DOHH2 (cell line): ENCODE data around the gene SBNO2.

ENCODE experiments used
- EZH2phosphoT487 ChIP-seq: fragments of 200-600 bp; sonication (generic); IDR thresholded peaks from 2 replicates; pipeline ENCODE4 v1.6.1; 2017; ENCODE audit warnings: borderline replicate concordance, mild to moderate bottlenecking, antibody characterized with exemption, low read length, moderate library complexity, mixed read lengths
- TF ChIP-seq, protein P1 (sequence below): fragments of 200-600 bp; sonication (generic); IDR thresholded peaks from one replicate; pipeline ENCODE4 v1.5.1; 2014; ENCODE audit warnings: antibody characterized with exemption, mild to moderate bottlenecking, low read depth, low read length; ENCODE audit not compliant: poor library complexity, severe bottlenecking

DNA sequence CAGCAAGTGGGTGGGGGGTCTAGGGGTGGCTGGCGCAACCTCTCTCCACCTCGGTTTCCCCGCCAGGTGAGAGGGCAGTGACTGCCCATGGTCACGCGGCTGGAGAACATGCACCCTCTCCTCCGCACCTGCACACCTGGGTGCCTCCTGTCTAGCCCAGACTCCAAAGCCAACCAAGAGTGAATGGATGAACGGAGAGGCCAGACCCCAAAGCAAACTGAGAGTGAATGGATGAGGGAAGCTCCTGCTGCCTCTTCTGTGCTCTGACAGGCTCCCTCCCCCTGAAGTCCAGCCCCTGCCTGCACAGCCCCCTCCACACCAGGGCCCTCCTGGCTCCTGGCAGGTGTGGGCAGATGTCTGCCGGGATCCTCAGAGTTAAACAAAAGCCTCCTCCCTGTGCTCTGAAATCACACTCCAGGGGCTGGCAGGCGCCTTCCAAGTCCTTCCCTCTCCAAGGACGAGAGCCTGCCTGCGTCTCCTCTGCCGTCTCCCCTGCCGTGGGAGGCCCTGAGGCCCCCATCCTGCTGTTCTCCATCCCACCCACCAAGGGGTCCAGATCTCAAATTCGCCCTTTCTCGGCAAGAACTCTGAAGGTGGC is 2.2 kb downstream of the SBNO2 start:
- TF ChIP-seq, protein P1, sequence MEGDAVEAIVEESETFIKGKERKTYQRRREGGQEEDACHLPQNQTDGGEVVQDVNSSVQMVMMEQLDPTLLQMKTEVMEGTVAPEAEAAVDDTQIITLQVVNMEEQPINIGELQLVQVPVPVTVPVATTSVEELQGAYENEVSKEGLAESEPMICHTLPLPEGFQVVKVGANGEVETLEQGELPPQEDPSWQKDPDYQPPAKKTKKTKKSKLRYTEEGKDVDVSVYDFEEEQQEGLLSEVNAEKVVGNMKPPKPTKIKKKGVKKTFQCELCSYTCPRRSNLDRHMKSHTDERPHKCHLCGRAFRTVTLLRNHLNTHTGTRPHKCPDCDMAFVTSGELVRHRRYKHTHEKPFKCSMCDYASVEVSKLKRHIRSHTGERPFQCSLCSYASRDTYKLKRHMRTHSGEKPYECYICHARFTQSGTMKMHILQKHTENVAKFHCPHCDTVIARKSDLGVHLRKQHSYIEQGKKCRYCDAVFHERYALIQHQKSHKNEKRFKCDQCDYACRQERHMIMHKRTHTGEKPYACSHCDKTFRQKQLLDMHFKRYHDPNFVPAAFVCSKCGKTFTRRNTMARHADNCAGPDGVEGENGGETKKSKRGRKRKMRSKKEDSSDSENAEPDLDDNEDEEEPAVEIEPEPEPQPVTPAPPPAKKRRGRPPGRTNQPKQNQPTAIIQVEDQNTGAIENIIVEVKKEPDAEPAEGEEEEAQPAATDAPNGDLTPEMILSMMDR: no peak
- TF ChIP-seq EZH2phosphoT487: no peak
